ENCODE measurements around the gene SLC4A9. TPM values are rescaled to one million over a fixed set of nuclear protein-coding genes. Genes with fewer than 3 reads are reported as not detected.

SLC4A9 gene
- total RNA-seq, 1 donor from 2014 or later: not detected

- H3K36me3 Mint-ChIP-seq (ENCODE audit: low read depth): peaks cover 20% of the 10 kb centered on the region
- TF ChIP-seq CTCF (IDR thresholded peaks at IDR 0.05): no peak
- no peak for DNase-seq
- no peak overlapping the region for H3K4me3 Mint-ChIP-seq
- POLR2A ChIA-PET: no interaction called here
- no peaks in the 10 kb centered on the region for H3K27me3 Mint-ChIP-seq
- peaks cover 41% of the 10 kb centered on the region for H3K4me1 Mint-ChIP-seq
- H3K9me3 Mint-ChIP-seq: no peaks in the 10 kb centered on the region
- no peak overlapping the region for H3K27ac Mint-ChIP-seq
- no peak for ATAC-seq (ENCODE audit: low read depth)
- CTCF ChIA-PET: no interaction called here
- intact Hi-C loops (cut with micrococcal nuclease): no loop called here
These were observed 64.1 kb downstream of the SLC4A9 start for GRCh38 chr5:140424135-140424534.

Other genes starting within 250 kb of the SLC4A9 start
- gene PURA, start 246.1 kb upstream of the SLC4A9 start, total RNA-seq: 13.2 and 14.9 TPM in 2 replicates
- gene IGIP, start 234.3 kb upstream of the SLC4A9 start, total RNA-seq: 3.7 and 4.8 TPM in 2 replicates
- gene CYSTM1, start 185.0 kb upstream of the SLC4A9 start, total RNA-seq: 20.1 and 23.3 TPM in 2 replicates
- 38.2 and 38.4 TPM in 2 replicates for gene PFDN1, start 57.1 kb upstream of the SLC4A9 start, total RNA-seq
- gene HBEGF, start 13.6 kb upstream of the SLC4A9 start, total RNA-seq: 0.22 and 0.49 TPM in 2 replicates
- gene ANKHD1, start 41.6 kb downstream of the SLC4A9 start, total RNA-seq: 166 and 187 TPM in 2 replicates
- 14.4 and 18.2 TPM in 2 replicates for gene EIF4EBP3, start 187.5 kb downstream of the SLC4A9 start, total RNA-seq
- 41.1 and 41.8 TPM in 2 replicates for gene SRA1, start 197.3 kb downstream of the SLC4A9 start, total RNA-seq
- gene APBB3, start 204.4 kb downstream of the SLC4A9 start, total RNA-seq: 36.0 and 37.5 TPM in 2 replicates
- gene SLC35A4, start 204.6 kb downstream of the SLC4A9 start, total RNA-seq: 76.0 and 77.9 TPM in 2 replicates

All from activated B cell treated with CpG ODN at 0.5 μM for 24 hours (primary cell).